ENCODE measurements around the gene OPN1MW2.
"Not testable (repeated sequence)": the region's sequence is repeated elsewhere in the genome, so short reads cannot be mapped to it uniquely, and the experiment has no call there.

GRCh38 chrX:154172535-154172943 is 47.0 kb upstream of the OPN1MW2 start:
- TF ChIP-seq CTCF (conservative IDR thresholded peaks at IDR 0.05 in 1 of 2, IDR thresholded peaks at IDR 0.05 in 1 of 2; ENCODE audit: low read depth in 1 of 2, low read length in 2 of 2); EZH2 (IDR thresholded peaks at IDR 0.05; ENCODE audit: low read length, missing control alignments): not testable (repeated sequence)
